Left ventricle myocardium inferior (tissue), 1 donor: ENCODE measurements around the gene ADH4. TPM values are rescaled to one million over a fixed set of nuclear protein-coding genes. Genes with fewer than 3 reads are reported as not detected.

Source experiments
- DNase-seq: peaks from one replicate; pipeline ENCODE4 v3.0.0-alpha.2; 2020
- H3K27ac ChIP-seq: fragments of 200-600 bp; replicated peaks from 2 replicates; pipeline ENCODE4 v1.8.0; 2021
- H3K27me3 ChIP-seq: fragments of 200-600 bp; 2 replicates; pipeline ENCODE4 v1.8.0; 2021; ENCODE audit warnings: low read depth
- H3K36me3 ChIP-seq: fragments of 200-600 bp; 2 replicates; pipeline ENCODE4 v1.8.0; 2021
- H3K4me1 ChIP-seq: fragments of 200-600 bp; 2 replicates; pipeline ENCODE4 v1.8.0; 2021
- H3K4me3 ChIP-seq: fragments of 200-600 bp; 2 replicates; pipeline ENCODE4 v1.8.0; 2021; ENCODE audit warnings: mild to moderate bottlenecking, moderate library complexity
- H3K9me3 ChIP-seq: fragments of 200-600 bp; replicated peaks from 2 replicates; pipeline ENCODE4 v1.8.0; 2021
- CTCF ChIP-seq: fragments of 200-600 bp; IDR thresholded peaks from 2 replicates; pipeline ENCODE4 v1.8.0; 2021; ENCODE audit warnings: antibody characterized with exemption, mild to moderate bottlenecking, borderline replicate concordance
- intact Hi-C: fragments of 100-400 bp; cut with micrococcal nuclease; formaldehyde crosslinking; loops from one replicate; pipeline ENCODE4 v1.11.0; 2022
- total RNA-seq: library from RNA; stranded (reverse); fragmentation: NEBNext Ultra II Directional; extraction: Animal tissue kit (Norgen Biotek cat#: 25700); gene quantifications from one replicate; pipeline ENCODE4 v1.2.1, GENCODE V29; 2021
- donor health status: DM: no; HTN: yes; CAD: no; lungs with severe emphysema.

The ADH4 gene
- total RNA-seq, 1 donor from 2014 or later: not detected

DNA sequence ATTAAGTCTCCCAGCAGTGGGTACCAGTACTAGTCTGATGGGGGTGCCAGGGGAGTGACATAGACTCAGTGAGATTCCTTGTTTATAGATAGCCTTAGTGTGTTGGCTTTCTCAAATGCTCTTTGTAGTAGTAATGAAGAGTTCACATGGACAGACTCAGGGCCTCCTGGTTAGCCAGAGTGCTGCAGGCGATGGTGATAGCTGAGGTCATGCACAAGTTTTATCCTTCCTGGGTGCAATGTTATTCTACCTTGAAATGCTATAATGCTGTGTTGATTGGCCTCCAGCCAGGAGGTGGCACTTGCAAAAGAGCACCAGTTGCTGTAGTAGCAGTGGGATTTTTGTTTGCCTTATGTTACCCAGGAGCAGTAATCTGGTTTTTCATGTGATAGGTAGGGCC is 35.5 kb upstream of the ADH4 start:
- peaks cover 37% of the 10 kb centered on the region for H3K9me3 ChIP-seq
- H3K36me3 ChIP-seq: peaks cover 5% of the 10 kb centered on the region
- H3K27ac ChIP-seq: no peak overlapping the region
- H3K27me3 ChIP-seq: no peaks in the 10 kb centered on the region
- no peaks in the 10 kb centered on the region for H3K4me1 ChIP-seq
- H3K4me3 ChIP-seq: no peak overlapping the region
- intact Hi-C loops: no loop called here
- no peak for TF ChIP-seq CTCF
- no peak for DNase-seq

DNA sequence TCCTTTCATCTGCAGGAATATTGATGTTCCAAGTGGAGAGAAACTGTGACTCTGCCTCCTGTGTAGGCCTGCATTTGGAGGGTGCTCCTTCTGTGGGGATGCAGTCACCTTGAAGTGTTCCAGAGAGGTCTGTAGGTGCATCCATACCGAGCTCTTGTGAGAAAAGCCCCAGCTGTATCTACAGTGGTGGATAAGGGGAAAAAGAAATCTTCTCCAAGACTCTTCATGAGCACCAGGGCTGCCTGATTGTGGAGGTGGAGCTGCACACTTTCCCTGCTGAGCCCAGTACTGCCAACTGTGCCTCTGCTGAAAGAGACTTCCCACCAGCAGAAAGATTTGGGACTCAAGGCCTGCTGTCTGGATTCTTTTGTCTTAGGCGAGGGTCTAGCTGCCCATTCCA is 35.1 kb upstream of the ADH4 start:
- Histone ChIP-seq H3K4me3 (no peak overlapping the region), H3K4me1 (no peaks in the 10 kb centered on the region), H3K27me3 (no peaks in the 10 kb centered on the region), H3K27ac (no peak overlapping the region), H3K36me3 (peaks cover 5% of the 10 kb centered on the region), H3K9me3 (peaks cover 34% of the 10 kb centered on the region)
- intact Hi-C loops: no loop called here
- TF ChIP-seq CTCF: no peak
- no peak for DNase-seq

DNA sequence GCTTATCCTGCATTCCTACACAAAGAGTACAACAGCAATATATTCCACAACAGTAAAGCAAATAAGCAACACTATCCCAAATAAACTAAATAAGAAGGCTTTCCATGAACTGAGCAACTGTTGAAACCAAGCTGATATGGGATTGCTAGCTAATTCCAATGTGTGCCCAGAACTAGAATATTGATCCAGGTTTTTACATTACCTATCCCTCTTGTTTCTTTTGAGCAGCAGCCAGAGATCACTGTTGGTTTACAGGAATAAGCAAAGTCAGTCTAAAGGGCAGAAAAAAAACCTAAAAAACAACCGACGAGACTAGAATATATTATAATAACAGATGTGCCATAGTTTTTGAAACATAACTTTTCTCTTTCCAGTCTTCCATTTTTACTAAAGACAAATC is 22.4 kb upstream of the ADH4 start:
- H3K9me3 ChIP-seq: peaks cover 12% of the 10 kb centered on the region
- no peaks in the 10 kb centered on the region for H3K4me1 ChIP-seq
- no peak overlapping the region for H3K4me3 ChIP-seq
- intact Hi-C loops: no loop called here
- no peak for DNase-seq
- TF ChIP-seq CTCF: no peak
- no peak overlapping the region for H3K27ac ChIP-seq
- no peaks in the 10 kb centered on the region for H3K36me3 ChIP-seq
- H3K27me3 ChIP-seq: no peaks in the 10 kb centered on the region

- DNase-seq: no peak
- TF ChIP-seq CTCF: no peak
- intact Hi-C loops: no loop called here
- no peak overlapping the region for H3K4me3 ChIP-seq
- H3K4me1 ChIP-seq: no peaks in the 10 kb centered on the region
- H3K27ac ChIP-seq: no peak overlapping the region
- no peaks in the 10 kb centered on the region for H3K27me3 ChIP-seq
- H3K9me3 ChIP-seq: peaks cover 9% of the 10 kb centered on the region
- no peaks in the 10 kb centered on the region for H3K36me3 ChIP-seq
Observed at GRCh38 chr4:99165978-99166377, 21.9 kb upstream of the ADH4 start.

DNA sequence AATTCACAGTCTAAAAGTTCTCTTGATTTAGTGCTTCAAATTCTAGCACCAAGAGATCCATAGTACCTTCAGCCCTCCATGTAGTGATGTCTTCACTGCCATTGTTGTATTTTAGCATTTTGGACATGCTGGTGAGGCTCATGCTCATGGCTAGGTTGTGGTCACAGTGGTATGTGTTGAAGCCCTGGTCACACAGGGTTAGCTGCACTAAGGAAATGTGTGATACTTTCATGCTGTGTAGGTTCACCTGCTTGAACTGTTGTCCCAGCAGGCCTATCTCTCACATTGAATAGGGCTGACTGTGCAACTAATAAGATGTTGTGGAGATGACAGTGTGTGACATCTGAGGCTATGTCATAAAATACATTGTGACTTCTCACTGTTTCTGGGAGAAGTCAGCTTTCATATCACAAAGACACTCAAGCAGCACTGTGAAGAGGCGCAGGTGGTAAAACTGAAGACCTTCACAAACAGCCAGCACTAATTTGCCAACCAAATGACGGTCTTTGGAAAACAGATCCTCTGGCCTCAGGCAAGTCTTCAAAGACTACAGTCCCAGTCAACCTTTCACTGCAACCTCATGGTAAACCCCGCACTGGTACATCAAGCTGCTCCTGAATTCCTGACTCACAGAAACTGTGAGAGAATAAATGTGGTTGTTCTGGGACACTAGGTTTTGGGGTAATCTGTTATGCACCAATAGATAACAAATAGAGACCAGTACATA is 17.4 kb upstream of the ADH4 start:
- Histone ChIP-seq H3K27ac (no peak overlapping the region), H3K27me3 (no peaks in the 10 kb centered on the region), H3K9me3 (no peaks in the 10 kb centered on the region), H3K36me3 (no peaks in the 10 kb centered on the region), H3K4me1 (no peaks in the 10 kb centered on the region), H3K4me3 (no peak overlapping the region)
- DNase-seq: no peak
- intact Hi-C loops: no loop called here
- no peak for TF ChIP-seq CTCF
